ENCODE measurements around the gene CC2D2A. TPM values are rescaled to one million over a fixed set of nuclear protein-coding genes. Genes with fewer than 3 reads are reported as not detected.

Gene CC2D2A
- total and polyA plus RNA-seq, 8 donors = 1.9 to 7.7 (median 3.9) TPM

- Histone ChIP-seq H3K9me3 (no peaks in the 10 kb centered on the region), H3K27ac (no peak overlapping the region), H3K4me1 (no peaks in the 10 kb centered on the region), H3K27me3 (no peaks in the 10 kb centered on the region), H3K4me3 (no peak overlapping the region), H3K36me3 (no peaks in the 10 kb centered on the region)
- DNase-seq (no peak), FAIRE-seq (no peak), ATAC-seq (no peak)
- no peak for TF ChIP-seq CTCF (IDR thresholded peaks at IDR 0.05)
- WGBS, 2 donors = 56 to 58% methylated on average over 2 of the region's 2 CpGs
- intact Hi-C loops (cut with DNase I) = no loop called here
Measured at GRCh38 chr4:15482842-15483241, 13.2 kb downstream of the CC2D2A start.

GRCh38 chr4:15488136-15488535 lies 18.5 kb downstream of the CC2D2A start:
- DNase-seq (no peak), ATAC-seq (no peak), FAIRE-seq (no peak)
- intact Hi-C loops (cut with DNase I) = no loop called here
- Histone ChIP-seq H3K36me3 (no peaks in the 10 kb centered on the region), H3K27ac (no peak overlapping the region), H3K4me3 (no peak overlapping the region), H3K27me3 (no peaks in the 10 kb centered on the region), H3K4me1 (no peaks in the 10 kb centered on the region), H3K9me3 (no peaks in the 10 kb centered on the region)
- TF ChIP-seq CTCF (IDR thresholded peaks at IDR 0.05) = no peak

- no peak for ATAC-seq
- intact Hi-C loops (cut with DNase I) = no loop called here
- no peaks in the 10 kb centered on the region for H3K9me3 ChIP-seq
- no peaks in the 10 kb centered on the region for H3K27me3 ChIP-seq
- no peak overlapping the region for H3K4me3 ChIP-seq
- DNase-seq = no peak
- H3K27ac ChIP-seq = no peak overlapping the region
- 91 to 95% methylated on average over 6 of the region's 6 CpGs for WGBS, 2 donors
- H3K4me1 ChIP-seq = no peaks in the 10 kb centered on the region
- FAIRE-seq = no peak
- no peak for TF ChIP-seq CTCF (IDR thresholded peaks at IDR 0.05)
- no peaks in the 10 kb centered on the region for H3K36me3 ChIP-seq
Measured at GRCh38 chr4:15488658-15489470, 19.2 kb downstream of the CC2D2A start.

- no peak overlapping the region for H3K27ac ChIP-seq
- FAIRE-seq = no peak
Measured at GRCh38 chr4:15489551-15489950, 19.9 kb downstream of the CC2D2A start.

More at GRCh38 chr4:15489551-15489950, 19.9 kb downstream of the CC2D2A start:
- DNase-seq = no peak
- no peak for ATAC-seq
- intact Hi-C loops (cut with DNase I) = no loop called here
- 94 to 96% methylated on average over 2 of the region's 2 CpGs for whole genome bisulfite sequencing, 2 donors
- Histone ChIP-seq H3K36me3 (no peaks in the 10 kb centered on the region), H3K4me3 (no peak overlapping the region), H3K4me1 (no peaks in the 10 kb centered on the region), H3K9me3 (no peaks in the 10 kb centered on the region), H3K27me3 (no peaks in the 10 kb centered on the region)
- TF ChIP-seq CTCF (IDR thresholded peaks at IDR 0.05) = no peak

Data from pancreas (tissue), 10 donors.